Hepatocyte (in vitro differentiated cells): Measurements from ENCODE around the gene TANGO6. TPM values are rescaled to one million over a fixed set of nuclear protein-coding genes. Genes with fewer than 3 reads are reported as not detected.

ENCODE experiments used
- DNase-seq: peaks from one replicate; pipeline ENCODE4 v3.0.0-alpha.2; 2016; ENCODE audit warnings: low spot score
- H2AFZ ChIP-seq: fragments of 200-600 bp; sonication (generic); 2 replicates; pipeline ENCODE4 v1.6.0; 2016; ENCODE audit warnings: antibody characterized with exemption, mild to moderate bottlenecking
- H3K27ac ChIP-seq: fragments of 200-600 bp; sonication (generic); 2 replicates; pipeline ENCODE4 v1.5.1; 2016; ENCODE audit warnings: mild to moderate bottlenecking
- H3K27me3 ChIP-seq: fragments of 200-600 bp; sonication (generic); 2 replicates; pipeline ENCODE4 v1.6.1; 2016
- H3K36me3 ChIP-seq: fragments of 200-600 bp; sonication (generic); replicated peaks from 2 replicates; pipeline ENCODE4 v1.5.1; 2016; ENCODE audit warnings: low read depth; ENCODE audit not compliant: insufficient read depth
- H3K4me1 ChIP-seq: fragments of 200-600 bp; sonication (generic); 2 replicates; pipeline ENCODE4 v1.5.1; 2016; ENCODE audit warnings: mild to moderate bottlenecking, moderate library complexity; ENCODE audit not compliant: insufficient read depth
- H3K4me2 ChIP-seq: fragments of 200-600 bp; sonication (generic); 2 replicates; pipeline ENCODE4 v1.6.0; 2016
- H3K4me3 ChIP-seq: fragments of 200-600 bp; sonication (generic); 2 replicates; pipeline ENCODE4 v1.5.1; 2016; ENCODE audit warnings: mild to moderate bottlenecking
- H3K79me2 ChIP-seq: fragments of 200-600 bp; sonication (generic); 2 replicates; pipeline ENCODE4 v1.6.0; 2017; ENCODE audit warnings: mild to moderate bottlenecking
- H3K9me2 ChIP-seq: fragments of 200-600 bp; sonication (generic); replicated peaks from 2 replicates; pipeline ENCODE4 v1.6.0; 2017; ENCODE audit warnings: mild to moderate bottlenecking; ENCODE audit not compliant: insufficient read depth
- H3K9me3 ChIP-seq: fragments of 200-600 bp; sonication (generic); 2 replicates; pipeline ENCODE4 v1.5.1; 2016; ENCODE audit warnings: low read depth, mild to moderate bottlenecking
- H4K20me1 ChIP-seq: fragments of 200-600 bp; sonication (generic); 2 replicates; pipeline ENCODE4 v1.6.0; 2016; ENCODE audit warnings: mild to moderate bottlenecking; ENCODE audit not compliant: insufficient read depth, poor library complexity, severe bottlenecking
- EZH2 ChIP-seq: fragments of 200-600 bp; sonication (generic); IDR thresholded peaks from 2 replicates; pipeline ENCODE4 v1.6.1; 2016; ENCODE audit warnings: antibody characterized with exemption, mild to moderate bottlenecking, borderline replicate concordance
- EZH2phosphoT487 ChIP-seq: fragments of 200-600 bp; sonication (generic); IDR thresholded peaks from one replicate; pipeline ENCODE4 v1.6.1; 2018; ENCODE audit warnings: antibody characterized with exemption, mild to moderate bottlenecking, low read depth, moderate library complexity; ENCODE audit not compliant: unreplicated experiment, severe bottlenecking
- WGBS: methylation state at CpG from one replicate; pipeline ENCODE4 v1.1.6; 2016; ENCODE audit warnings: low lambda C conversion rate; ENCODE audit errors: missing lambda C conversion rate; 5-methylcytosine and 5-hydroxymethylcytosine counted together
- polyA plus RNA-seq: library from polyadenylated mRNA; unstranded; fragments of >200 nt; fragmentation: Nextera tagmentation; extraction: Ambion mirVana; gene quantifications from 2 replicates; pipeline ENCODE4 v1.2.1, GENCODE V29; 2016
- total RNA-seq: library from RNA; depleted of rRNA; stranded (reverse); fragments of >200 nt; gene quantifications from 2 replicates; pipeline ENCODE4 v1.2.3, GENCODE V29; 2014
- TF ChIP-seq, protein P1 (sequence below): fragments of 200-600 bp; sonication (generic); IDR thresholded peaks from 2 replicates; pipeline ENCODE4 v1.5.1; 2016; ENCODE audit warnings: antibody characterized with exemption, mild to moderate bottlenecking; ENCODE audit not compliant: poor library complexity

TANGO6 gene
- total and polyA plus RNA-seq, 2 experiments from 2014 or later = 4.8 to 6.5 TPM

DNA sequence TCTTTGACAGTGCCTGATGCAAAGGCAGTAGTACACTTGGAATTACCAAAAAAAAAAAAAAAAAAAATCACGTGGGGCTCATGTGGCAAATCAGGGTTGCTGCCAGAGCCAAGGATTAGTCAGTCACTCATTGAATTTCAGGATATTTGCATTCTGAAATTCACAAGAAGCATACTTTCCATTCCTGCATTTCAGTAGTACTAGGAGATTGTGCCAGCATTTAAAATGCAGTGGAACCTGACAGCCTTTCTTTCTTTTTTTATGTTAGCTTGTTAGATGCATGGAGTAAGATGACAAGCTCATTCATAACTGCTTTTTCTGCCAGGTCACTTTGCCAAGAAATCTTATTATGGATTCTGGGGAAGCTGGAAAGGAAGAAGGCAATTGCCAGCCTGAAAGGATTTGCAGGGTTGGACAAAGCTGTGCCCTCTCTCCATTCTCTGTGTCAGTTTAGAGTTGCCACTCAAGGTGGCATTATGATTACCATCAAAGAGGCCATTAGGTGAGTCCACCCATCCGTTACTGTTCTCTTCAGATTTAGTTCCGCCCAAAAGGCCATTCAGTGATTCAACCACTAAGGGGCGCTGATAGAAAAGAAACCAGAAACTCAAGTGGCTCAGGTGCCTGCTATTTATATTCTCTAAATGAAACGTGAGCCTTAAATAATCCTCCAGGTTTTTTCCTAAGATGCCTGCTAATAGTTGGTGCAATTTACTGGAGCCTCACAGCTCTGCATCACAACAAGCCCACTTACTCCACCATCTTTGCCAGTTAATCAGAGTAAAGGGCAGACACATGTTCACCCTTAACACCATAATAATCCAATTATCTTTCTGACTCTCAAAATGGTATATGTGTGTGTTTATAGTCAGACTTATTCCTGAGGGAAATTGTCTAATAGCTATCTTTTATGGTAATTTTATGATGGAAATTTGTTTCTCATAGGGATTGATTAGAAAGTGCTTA lies 59.0 kb downstream of the TANGO6 start:
- Histone ChIP-seq H4K20me1 (no peaks in the 10 kb centered on the region), H3K36me3 (no peaks in the 10 kb centered on the region), H3K79me2 (no peaks in the 10 kb centered on the region), H3K4me3 (no peak overlapping the region), H3K27me3 (no peaks in the 10 kb centered on the region), H2AFZ (no peak overlapping the region), H3K4me1 (peaks cover under 1% of the 10 kb centered on the region), H3K4me2 (no peak overlapping the region), H3K9me2 (no peaks in the 10 kb centered on the region), H3K27ac (no peak overlapping the region), H3K9me3 (no peaks in the 10 kb centered on the region)
- peak; percentile 77 for DNase-seq
- 20% methylated on average over 5 of the region's 5 CpGs for WGBS
- TF ChIP-seq EZH2 = no peak
- no peak for TF ChIP-seq EZH2phosphoT487
- TF ChIP-seq, protein P1, sequence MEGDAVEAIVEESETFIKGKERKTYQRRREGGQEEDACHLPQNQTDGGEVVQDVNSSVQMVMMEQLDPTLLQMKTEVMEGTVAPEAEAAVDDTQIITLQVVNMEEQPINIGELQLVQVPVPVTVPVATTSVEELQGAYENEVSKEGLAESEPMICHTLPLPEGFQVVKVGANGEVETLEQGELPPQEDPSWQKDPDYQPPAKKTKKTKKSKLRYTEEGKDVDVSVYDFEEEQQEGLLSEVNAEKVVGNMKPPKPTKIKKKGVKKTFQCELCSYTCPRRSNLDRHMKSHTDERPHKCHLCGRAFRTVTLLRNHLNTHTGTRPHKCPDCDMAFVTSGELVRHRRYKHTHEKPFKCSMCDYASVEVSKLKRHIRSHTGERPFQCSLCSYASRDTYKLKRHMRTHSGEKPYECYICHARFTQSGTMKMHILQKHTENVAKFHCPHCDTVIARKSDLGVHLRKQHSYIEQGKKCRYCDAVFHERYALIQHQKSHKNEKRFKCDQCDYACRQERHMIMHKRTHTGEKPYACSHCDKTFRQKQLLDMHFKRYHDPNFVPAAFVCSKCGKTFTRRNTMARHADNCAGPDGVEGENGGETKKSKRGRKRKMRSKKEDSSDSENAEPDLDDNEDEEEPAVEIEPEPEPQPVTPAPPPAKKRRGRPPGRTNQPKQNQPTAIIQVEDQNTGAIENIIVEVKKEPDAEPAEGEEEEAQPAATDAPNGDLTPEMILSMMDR = peak; percentile 75

DNA sequence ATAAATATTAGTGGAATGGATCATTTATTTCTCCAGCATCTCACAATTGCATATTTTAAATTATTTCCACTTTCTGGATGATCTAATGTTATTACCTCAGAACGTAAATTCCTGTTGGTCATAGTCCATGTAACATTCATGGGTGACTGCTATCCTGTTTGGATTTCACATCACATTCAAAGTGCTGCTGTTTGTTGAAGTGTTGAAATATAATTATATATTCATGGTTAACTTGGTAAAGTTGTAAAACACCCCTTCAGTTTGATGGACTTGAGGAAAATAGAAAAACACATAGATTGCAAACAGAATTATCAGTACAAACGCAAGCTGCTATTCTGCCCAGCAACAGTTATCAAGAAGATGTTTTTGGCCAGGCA lies 59.6 kb downstream of the TANGO6 start:
- H3K79me2 ChIP-seq = no peaks in the 10 kb centered on the region
- H3K4me2 ChIP-seq = no peak overlapping the region
- H3K27me3 ChIP-seq = no peaks in the 10 kb centered on the region
- no peaks in the 10 kb centered on the region for H3K36me3 ChIP-seq
- no peak overlapping the region for H2AFZ ChIP-seq
- no peaks in the 10 kb centered on the region for H4K20me1 ChIP-seq
- DNase-seq = no peak
- no peaks in the 10 kb centered on the region for H3K9me3 ChIP-seq
- no peak overlapping the region for H3K27ac ChIP-seq
- H3K4me1 ChIP-seq = peaks cover 4% of the 10 kb centered on the region
- 77% methylated on average over 2 of the region's 2 CpGs for WGBS
- H3K9me2 ChIP-seq = no peaks in the 10 kb centered on the region
- TF ChIP-seq EZH2 (no peak), EZH2phosphoT487 (no peak)
- TF ChIP-seq, protein P1 = no peak
- no peak overlapping the region for H3K4me3 ChIP-seq

DNA sequence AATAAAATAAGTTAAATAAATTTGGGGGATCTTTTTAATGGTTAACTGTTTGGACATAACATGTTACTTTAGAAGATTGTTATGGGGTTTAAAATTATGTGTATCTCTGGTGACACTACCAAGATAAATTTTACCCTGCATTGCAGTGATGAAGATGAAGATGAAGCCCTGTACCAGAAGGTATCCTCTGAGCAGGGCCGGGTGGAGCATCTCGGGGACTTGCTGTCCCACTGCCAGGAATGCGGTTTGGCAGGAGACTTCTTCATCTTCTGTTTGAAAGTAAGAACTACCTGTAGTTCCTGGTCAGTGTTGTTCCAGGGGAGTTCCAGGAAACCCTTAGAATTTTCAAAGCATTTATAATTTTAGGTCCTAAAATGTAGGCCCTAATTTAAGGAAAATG lies 64.0 kb downstream of the TANGO6 start:
- Histone ChIP-seq H3K4me2 (peak overlapping the region; percentile 45), H3K79me2 (no peaks in the 10 kb centered on the region), H3K27ac (peak overlapping the region; percentile 85), H3K4me1 (peaks cover 14% of the 10 kb centered on the region), H2AFZ (no peak overlapping the region), H3K36me3 (no peaks in the 10 kb centered on the region), H4K20me1 (no peaks in the 10 kb centered on the region), H3K9me3 (no peaks in the 10 kb centered on the region), H3K4me3 (no peak overlapping the region), H3K9me2 (no peaks in the 10 kb centered on the region), H3K27me3 (no peaks in the 10 kb centered on the region)
- TF ChIP-seq, protein P1 = no peak
- TF ChIP-seq EZH2phosphoT487 (no peak), EZH2 (no peak)
- WGBS = 53% methylated on average over 3 of the region's 3 CpGs
- DNase-seq = no peak
